NCI-H1417 (cell line): Measurements from ENCODE around the gene TEX9.
"Not testable (repeated sequence)": the region's sequence is repeated elsewhere in the genome, so short reads cannot be mapped to it uniquely, and the experiment has no call there.

Experiments
- DNase-seq, 3 experiments: peaks; one replicate each; lab custom pipeline; 2025; lab: John Stamatoyannopoulos, UW

Gene TEX9

GRCh38 chr15:56366211-56366610 is 985 bp downstream of the TEX9 start:
- DNase-seq: peak in 2 of 3 experiments; percentile 47 to 75

DNA sequence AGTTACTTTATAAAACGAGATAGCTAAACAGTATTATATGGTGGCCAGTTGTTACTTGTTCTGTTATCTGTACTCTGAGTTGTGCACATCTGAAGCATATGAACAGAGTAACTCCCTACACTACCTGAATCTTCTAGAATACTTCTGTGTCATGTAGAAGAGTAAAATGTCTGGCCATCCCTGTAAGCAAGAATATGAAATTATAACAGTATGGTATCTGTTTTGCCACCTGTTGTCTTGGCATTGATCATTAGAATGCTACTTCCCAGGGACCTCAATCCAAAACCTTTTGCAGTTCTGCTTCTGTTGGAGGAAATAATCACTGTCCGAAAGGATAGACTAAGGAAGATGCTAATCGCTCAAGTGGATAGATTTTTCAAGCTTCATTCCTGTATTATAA is 1.9 kb downstream of the TEX9 start:
- DNase-seq: peak in 2 of 3 experiments; percentile 14 to 60

DNA sequence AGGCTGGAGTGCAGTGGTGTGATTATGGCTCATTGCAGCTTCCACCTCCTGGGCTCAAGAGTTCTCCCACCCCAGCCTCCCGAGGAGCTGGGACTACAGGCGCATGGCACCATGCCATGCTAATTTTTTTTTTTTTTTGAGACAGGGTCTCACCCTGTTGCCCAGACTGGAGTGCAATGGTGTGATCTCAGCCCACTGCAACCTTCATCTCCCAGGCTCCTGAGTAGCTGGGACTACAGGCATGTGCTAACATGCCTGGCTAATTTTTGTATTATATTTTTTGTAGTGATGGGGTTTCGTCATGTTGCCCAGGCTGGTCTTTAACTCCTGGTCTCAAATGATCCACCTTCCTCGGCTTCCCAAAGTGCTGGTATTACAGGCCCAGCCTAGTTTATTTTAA is 4.0 kb downstream of the TEX9 start:
- DNase-seq: peak in 2 of 3 experiments; percentile 30 to 63

- DNase-seq: no peak
Observed at GRCh38 chr15:56371495-56372147, 6.4 kb downstream of the TEX9 start.

DNA sequence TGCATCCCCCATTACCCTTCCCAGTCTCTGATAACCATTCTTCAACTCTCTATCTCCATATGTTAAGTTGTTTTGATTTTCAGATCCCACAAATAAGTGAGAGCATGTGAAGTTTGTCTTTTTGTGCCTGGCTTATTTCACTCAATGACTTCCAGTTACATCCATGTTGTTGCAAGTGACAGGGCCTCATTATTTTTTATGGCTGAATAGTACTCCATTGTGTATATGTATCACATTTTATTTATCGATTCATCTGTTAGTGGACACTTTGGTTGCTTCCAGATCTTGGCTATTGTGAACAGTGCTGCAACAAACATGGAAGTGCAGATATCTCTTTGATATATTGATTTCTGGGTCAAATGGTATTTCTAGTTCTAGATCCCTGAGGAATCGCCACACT is 9.5 kb downstream of the TEX9 start:
- not testable (repeated sequence) for DNase-seq

GRCh38 chr15:56377822-56378221 is 12.6 kb downstream of the TEX9 start:
- not testable (repeated sequence) for DNase-seq

GRCh38 chr15:56383010-56383409 is 17.8 kb downstream of the TEX9 start:
- no peak for DNase-seq

DNA sequence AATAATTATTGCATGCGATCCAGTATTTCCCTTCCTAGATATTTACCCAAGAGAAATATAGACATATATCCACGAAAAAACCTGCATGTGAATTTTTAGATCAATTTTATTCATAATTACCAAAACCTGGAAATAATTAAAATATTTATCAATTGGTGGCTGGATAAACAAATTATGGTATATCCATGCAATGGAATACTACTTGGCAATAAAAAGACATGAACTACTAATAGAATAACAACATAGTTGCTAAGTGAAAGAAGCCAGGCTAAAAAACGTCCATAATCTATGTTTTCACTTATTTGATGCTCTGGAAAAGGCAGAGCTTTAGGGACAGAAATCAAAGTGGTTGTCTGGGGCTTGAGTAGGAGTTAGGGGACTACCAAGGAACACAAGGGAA is 20.7 kb downstream of the TEX9 start:
- no peak for DNase-seq

- DNase-seq: no peak
Observed at GRCh38 chr15:56390739-56391267, 25.6 kb downstream of the TEX9 start.

GRCh38 chr15:56393277-56393676 is 28.1 kb downstream of the TEX9 start:
- DNase-seq: no peak

- no peak for DNase-seq
Observed at GRCh38 chr15:56394909-56395308, 29.7 kb downstream of the TEX9 start.

GRCh38 chr15:56397325-56397724 is 32.1 kb downstream of the TEX9 start:
- DNase-seq: not testable (repeated sequence)

DNA sequence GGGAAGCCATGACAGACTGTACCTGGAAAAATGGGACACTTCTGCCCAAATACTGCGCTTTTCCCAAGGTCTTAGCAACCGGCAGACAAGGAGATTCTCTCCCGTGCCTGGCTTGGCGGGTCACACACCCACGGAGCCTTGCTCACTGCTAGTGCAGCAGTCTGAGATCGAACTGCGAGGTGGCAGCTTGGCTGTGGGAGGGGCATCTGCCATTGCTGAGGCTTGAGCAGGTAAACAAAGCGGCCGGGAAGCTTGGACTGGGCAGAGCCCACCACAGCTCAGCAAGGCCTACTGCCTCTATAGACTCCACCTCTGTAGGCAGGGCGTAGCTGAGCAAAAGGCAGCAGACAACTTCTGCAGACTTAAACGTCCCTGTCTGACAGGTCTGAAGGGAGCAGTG is 34.0 kb downstream of the TEX9 start:
- DNase-seq: not testable (repeated sequence)

DNA sequence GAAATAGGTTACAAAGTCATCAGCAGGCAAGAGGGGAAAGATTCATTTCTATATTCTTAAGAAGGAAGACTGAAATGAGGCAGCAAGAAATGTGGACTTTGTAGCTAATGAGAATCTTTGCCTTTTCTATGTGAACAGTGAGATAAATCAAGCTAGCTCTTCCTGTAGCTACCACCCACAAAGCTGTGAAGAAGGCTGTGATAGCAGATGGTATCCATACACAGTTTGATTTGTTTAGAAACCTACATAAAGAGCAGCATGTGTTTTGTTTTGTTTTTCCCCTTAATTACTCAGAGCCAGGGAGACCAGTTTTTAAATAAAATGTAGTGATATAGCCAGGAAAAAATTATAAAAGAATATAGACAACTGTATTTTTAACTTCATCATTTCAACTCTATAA is 45.5 kb downstream of the TEX9 start:
- no peak for DNase-seq

DNA sequence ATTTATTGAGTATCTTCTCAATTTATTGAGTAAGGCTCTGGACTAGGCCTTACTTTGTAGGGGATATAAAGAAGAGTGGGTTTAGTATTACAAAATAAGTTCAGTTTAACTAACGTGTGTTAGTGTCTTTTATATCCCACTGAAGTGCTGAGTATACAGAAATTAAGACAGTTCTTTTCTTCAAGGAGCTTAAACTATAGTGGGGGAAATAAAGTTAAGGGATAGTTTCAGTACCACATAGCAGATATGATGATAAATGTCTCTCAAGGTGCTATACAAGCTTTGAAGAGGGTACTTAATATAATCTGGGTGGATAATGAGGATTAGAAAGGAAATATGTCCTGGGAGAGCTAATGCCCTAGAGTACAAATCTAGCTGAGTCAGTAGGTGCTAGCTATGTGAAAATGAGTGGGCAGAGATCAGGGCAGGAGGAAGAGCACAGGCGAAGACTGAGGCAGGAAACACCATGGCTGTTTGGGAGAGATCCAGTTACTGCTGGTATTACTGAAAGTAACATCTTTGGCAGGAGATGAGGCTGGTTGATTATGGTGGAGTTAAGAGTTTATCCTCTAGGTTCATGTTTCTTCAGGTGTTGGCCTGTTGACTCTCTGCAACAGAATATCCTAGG is 46.0 kb downstream of the TEX9 start:
- DNase-seq: no peak

DNA sequence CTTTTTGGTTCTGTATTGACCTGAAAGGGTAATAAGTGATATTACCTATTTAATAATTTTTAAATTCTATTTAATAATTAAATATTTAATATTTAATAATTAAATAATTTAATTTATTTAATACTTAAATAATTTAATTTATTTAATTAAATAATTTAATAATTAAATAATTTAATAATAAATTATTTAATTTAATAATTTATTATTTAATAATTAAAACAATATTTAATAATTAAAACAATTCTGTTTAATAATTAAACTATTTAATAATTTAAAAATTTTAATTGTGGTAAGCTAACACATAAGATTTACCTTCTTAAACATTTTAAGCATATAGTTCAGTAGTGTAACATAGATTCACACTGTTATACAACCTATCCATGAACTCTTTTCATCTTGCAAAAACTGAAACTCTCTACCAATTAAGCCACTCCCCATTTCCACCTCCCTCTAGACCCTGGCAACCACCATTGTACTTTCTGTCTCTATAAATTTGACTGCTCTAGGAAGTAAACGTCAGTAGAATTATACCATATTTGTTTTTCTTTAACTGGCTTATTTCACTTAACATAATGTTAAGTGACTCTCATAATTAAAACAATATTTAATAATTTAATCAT is 48.0 kb downstream of the TEX9 start:
- not testable (repeated sequence) for DNase-seq

GRCh38 chr15:56425276-56425675 is 60.0 kb downstream of the TEX9 start:
- DNase-seq: no peak

GRCh38 chr15:56425976-56426375 is 60.8 kb downstream of the TEX9 start:
- DNase-seq: no peak

DNA sequence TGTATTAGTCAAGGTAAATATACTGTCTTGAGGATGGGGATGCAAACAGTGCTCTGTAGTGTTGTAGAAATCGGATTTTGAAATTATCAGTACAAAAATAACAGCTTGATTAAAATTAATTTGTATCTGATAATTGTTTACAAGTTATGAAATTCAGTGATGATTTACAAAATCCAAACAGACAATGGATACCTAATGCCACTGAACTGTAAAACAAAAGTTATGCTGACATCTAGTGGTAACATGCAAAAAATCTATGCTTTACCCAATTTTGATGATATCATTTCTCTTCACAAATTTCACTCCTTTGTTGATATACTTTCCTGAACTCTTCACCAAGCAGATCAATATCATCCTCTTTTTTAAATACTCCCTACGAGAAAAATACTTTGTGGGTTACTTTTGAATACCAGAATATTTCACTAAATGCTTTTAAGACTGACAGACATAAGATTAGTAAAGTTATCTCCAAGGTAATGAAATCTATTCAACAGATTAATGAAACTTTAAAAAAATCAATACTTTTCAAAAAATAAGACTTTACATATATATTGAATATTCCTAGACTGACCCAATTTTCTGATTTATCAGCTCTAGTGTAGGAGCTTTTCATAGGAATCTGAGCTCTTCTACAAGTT is 63.7 kb downstream of the TEX9 start:
- DNase-seq: peak; percentile 5 to 71 (median 5)

- DNase-seq: no peak
Observed at GRCh38 chr15:56432304-56432703, 67.1 kb downstream of the TEX9 start.

- DNase-seq: no peak
Observed at GRCh38 chr15:56440214-56440770, 75.1 kb downstream of the TEX9 start.

DNA sequence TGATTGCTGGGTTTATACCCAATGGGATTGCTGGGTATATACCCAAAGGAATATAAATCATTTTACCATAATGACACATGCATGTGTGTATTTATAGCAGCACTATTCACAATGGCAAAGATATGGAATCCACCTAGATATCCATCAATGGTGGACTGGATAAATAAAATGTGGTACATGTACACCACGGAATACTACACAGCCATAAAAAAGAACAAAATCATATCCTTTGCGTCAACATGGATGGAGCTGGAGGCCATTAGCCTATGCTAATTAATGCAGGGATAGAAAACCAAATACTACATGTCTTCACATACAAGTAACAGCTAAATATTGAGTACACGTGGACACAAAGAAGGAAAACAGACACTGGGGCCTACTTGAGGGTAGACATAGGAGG is 77.1 kb downstream of the TEX9 start:
- no peak for DNase-seq
